HG02970 (cell line): ENCODE results near the gene PGA5.

Source experiments
- ATAC-seq: cut with Tn5 transposase; IDR thresholded peaks from one replicate; pipeline ENCODE4 v1.9.1; 2021; ENCODE audit warnings: mild to moderate bottlenecking, moderate library complexity, moderate number of reproducible peaks; ENCODE audit not compliant: unreplicated experiment, low FRiP score

Gene PGA5

GRCh38 chr11:61290905-61291690 lies 50.1 kb downstream of the PGA5 start:
- no peak for ATAC-seq

GRCh38 chr11:61292356-61292755 lies 51.4 kb downstream of the PGA5 start:
- ATAC-seq = no peak

GRCh38 chr11:61293867-61294716 lies 53.1 kb downstream of the PGA5 start:
- ATAC-seq = no peak

GRCh38 chr11:61294717-61295595 lies 54.0 kb downstream of the PGA5 start, which contains the start of gene VWCE:
TSS of gene VWCE (minus strand) at chr11:61295316. CDS start at chr11:61295037, 279 bp downstream.
- no peak for ATAC-seq

- no peak for ATAC-seq
These were observed 54.6 kb downstream of the PGA5 start for GRCh38 chr11:61295596-61295926.

GRCh38 chr11:61297341-61297740 lies 56.4 kb downstream of the PGA5 start:
- ATAC-seq = no peak

- ATAC-seq = no peak
These were observed 56.8 kb downstream of the PGA5 start for GRCh38 chr11:61297746-61298145.

GRCh38 chr11:61298663-61299244 lies 57.8 kb downstream of the PGA5 start:
- no peak for ATAC-seq
